ENCODE measurements around the gene BCKDK. TPM values are rescaled to one million over a fixed set of nuclear protein-coding genes. Genes with fewer than 3 reads are reported as not detected.

BCKDK gene
- total and polyA plus RNA-seq, 2 of the 8 experiments (the other 6 are each of a cell fraction or from before 2014, with no cell fraction given), result 49.6 to 77.1 TPM

GRCh38 chr16:31133046-31133501, 24.9 kb downstream of the BCKDK start:
- Histone ChIP-seq H3K18ac (ENCODE audit: extremely low read depth, low read length) (no peak overlapping the region), H3K4ac (replicated peaks; ENCODE audit: insufficient read length, low read depth, low read length) (peak overlapping the region; percentile 48), H3K4me2 (ENCODE audit: insufficient read depth in 1 of 2, low read depth in 2 of 2, low read length in 2 of 2) (peak overlapping the region; percentile 83 to 98; a peak in 2 of 4 replicates), H3K4me1 (replicated peaks in 1 of 4; ENCODE audit: control insufficient read depth in 3 of 4, insufficient read depth in 4 of 4, low read length in 3 of 4) (peaks cover 0 to 40% (median 32%) of the 10 kb centered on the region in 4 experiments; a peak in 6 of 7 replicates), H3K23ac (ENCODE audit: insufficient read length) (no peak overlapping the region), H2BK12ac (ENCODE audit: low read depth, low read length) (no peak overlapping the region), H2AFZ (ENCODE audit: low read length) (no peak overlapping the region), H2BK120ac (replicated peaks; ENCODE audit: low read depth, low read length) (no peak overlapping the region), H3K27me3 (replicated peaks in 1 of 4; ENCODE audit: control insufficient read depth in 3 of 4, extremely low read depth in 1 of 4, insufficient read depth in 3 of 4, low read length in 3 of 4) (no peaks in the 10 kb centered on the region), H3K9me3 (ENCODE audit: insufficient read depth in 2 of 2, low read depth in 1 of 2, low read length in 1 of 2) (no peaks in the 10 kb centered on the region), H4K91ac (replicated peaks; ENCODE audit: insufficient read length, low read length) (no peak overlapping the region), H3K4me3 (ENCODE audit: extremely low read depth in 1 of 4, insufficient read depth in 2 of 4, low read depth in 3 of 4, low read length in 4 of 4) (0 out of 8 replicates have a peak overlapping the region, but pooled peaks of 1 of the 4 experiments have one; percentile 87), H3K14ac (ENCODE audit: insufficient read length) (no peak overlapping the region), H2BK5ac (ENCODE audit: low read depth, low read length) (0 out of 2 replicates have a peak overlapping the region, but pooled peaks have one; percentile 60), H4K8ac (ENCODE audit: extremely low read depth, insufficient read depth, low read length) (no peak overlapping the region), H3K56ac (replicated peaks; ENCODE audit: insufficient read length, low read depth, low read length) (no peak overlapping the region), H3K9ac (replicated peaks in 1 of 4; ENCODE audit: extremely low read depth in 1 of 4, low read depth in 3 of 4, low read length in 3 of 4) (no peak overlapping the region), H2BK15ac (ENCODE audit: low read length) (0 out of 2 replicates have a peak overlapping the region, but pooled peaks have one; percentile 81), H2BK20ac (ENCODE audit: low read length) (no peak overlapping the region), H3K27ac (ENCODE audit: low read depth, low read length) (no peak overlapping the region; the same call in 1 of the 2 replicates), H4K5ac (ENCODE audit: insufficient read length, low read depth, low read length) (no peak overlapping the region), H3K79me1 (ENCODE audit: low read depth, low read length) (peaks cover 9% of the 10 kb centered on the region), H3K36me3 (ENCODE audit: control insufficient read depth in 2 of 4, insufficient read depth in 4 of 4, low read length in 3 of 4) (peaks cover 12 to 27% (median 15%) of the 10 kb centered on the region in 4 experiments), H2AK5ac (ENCODE audit: low read depth, low read length) (peak overlapping the region; percentile 70; the same call in 1 of the 2 replicates), H3K23me2 (ENCODE audit: low read depth, low read length) (peaks cover 16% of the 10 kb centered on the region), H4K20me1 (replicated peaks in 1 of 2; ENCODE audit: control insufficient read depth in 1 of 2, insufficient read depth in 2 of 2, low read length in 2 of 2) (peaks cover 6 to 7% of the 10 kb centered on the region in 2 experiments), H3K79me2 (ENCODE audit: control insufficient read depth in 1 of 2, insufficient read depth in 2 of 2, low read length in 2 of 2) (peaks cover 0 to 19% of the 10 kb centered on the region in 2 experiments; a peak in 2 of 4 replicates)
- CTCF ChIA-PET (ENCODE audit: partially characterized antibody), result interaction anchor here (1.5 to 2.2 kb wide), 2 partner anchors 38 to 53 kb away, joined by 5 to 8 read pairs; no protein-coding TSS in a partner anchor
- TF ChIP-seq USF2 (IDR thresholded peaks at IDR 0.05; ENCODE audit: low read length), result no peak
- peak in 1 of 2 experiments; percentile 56; a peak in 1 of 3 replicates for TF ChIP-seq POLR2A (IDR thresholded peaks at IDR 0.05; ENCODE audit: control extremely low read depth in 1 of 2, low read depth in 2 of 2, low read length in 2 of 2)
- 86% methylated on average over 6 of the region's 6 CpGs; no CpG with 5 or more reads in 1 of the 2 experiments for WGBS, 2 experiments (ENCODE audit: extremely low coverage in 1 of 2, insufficient coverage in 1 of 2, insufficient read length in 1 of 2, insufficient replicate concordance in 2 of 2, low coverage in 1 of 2, low lambda C conversion rate in 2 of 2, missing lambda C conversion rate in 1 of 2)
- DNase-seq (ENCODE audit: low read depth in 1 of 2, low spot score in 2 of 2) (no peak), FAIRE-seq (no peak)
- POLR2A ChIA-PET (ENCODE audit: partially characterized antibody), result interaction anchor here (1.6 to 34.9 kb wide), 5 partner anchors 3 to 54 kb away, joined by 3 to 713 read pairs (median 17); partner anchors contain the start of genes BCKDK, FUS, KAT8 and PRSS36
